ENCODE results near the gene SACM1L.

Gene SACM1L

DNA sequence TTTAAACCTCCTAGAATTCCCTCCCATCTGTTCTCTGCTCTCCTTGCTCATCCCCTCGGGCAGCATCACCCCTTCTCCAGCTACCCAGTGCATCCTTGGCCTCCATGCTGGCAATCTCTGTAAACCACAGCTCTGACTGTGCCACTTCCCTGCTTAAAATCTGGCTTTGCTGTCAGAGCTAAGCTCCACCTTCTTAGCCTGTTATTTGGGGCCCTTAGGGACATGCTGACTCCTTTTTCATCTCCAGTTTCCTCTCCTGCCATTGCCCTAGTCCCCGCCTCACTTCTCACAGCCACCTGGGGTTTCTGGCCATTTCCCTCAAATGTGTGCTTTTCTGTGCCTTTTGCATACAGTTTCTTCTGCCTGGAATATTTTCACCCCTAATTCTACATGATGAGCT, 101.4 kb downstream of the SACM1L start:
- no peak for DNase-seq

DNA sequence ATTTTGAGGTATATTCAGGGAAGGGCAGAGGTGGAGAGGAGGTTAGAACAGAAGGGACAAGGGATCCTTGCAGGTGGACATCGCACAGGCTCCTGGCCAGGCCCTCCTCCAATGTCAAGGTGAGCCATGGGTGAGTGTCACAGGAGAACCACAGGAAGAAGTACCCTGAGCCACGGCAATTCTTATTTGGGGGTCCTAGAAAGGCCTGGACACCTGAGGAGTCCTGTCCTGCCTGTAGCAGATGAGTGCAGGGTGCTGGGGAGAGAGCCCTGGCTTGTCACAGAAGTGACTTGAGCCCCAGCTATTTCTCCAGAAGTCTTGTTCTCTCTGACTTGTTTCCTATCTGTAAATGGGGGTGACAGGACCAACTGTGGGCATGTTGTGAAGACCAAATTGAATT, 102.8 kb downstream of the SACM1L start:
- no peak for DNase-seq

- DNase-seq = no peak
Observed at GRCh38 chr3:45792516-45793172, 103.4 kb downstream of the SACM1L start.

DNA sequence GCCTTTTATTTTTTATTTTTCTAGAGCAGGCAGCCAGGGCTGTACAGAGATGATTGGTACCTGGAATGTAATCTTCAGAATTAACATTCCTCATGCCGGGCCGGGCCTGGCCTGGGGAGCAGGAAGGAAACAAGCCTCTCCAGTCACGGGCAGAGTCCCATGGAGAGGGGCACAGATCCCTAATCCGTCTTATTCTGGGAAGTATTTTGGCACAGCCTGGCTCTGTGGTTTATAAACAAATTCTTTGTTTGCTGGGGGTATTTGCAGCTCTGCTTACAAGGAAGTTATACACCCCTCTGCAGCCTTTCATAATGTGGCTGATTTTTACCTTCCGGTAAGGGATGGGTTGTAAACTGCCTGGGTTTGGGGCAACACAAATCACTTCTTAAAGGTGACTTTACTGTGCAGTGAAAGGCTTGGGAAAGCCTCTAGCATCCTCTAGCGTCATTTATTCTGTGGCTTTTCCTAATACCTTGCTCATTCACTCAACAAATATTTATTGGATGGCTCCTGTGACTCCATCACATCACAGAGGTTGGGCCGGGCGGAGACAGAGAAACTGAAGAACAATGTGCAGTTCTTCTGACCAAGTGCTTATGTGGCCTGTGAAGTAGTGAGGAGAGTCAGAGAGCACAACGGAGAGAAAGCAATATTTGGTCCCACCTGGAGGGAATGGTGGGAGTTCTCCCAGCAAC, 104.4 kb downstream of the SACM1L start:
- DNase-seq = no peak

GRCh38 chr3:45794177-45794560, 105.0 kb downstream of the SACM1L start:
- no peak for DNase-seq

DNA sequence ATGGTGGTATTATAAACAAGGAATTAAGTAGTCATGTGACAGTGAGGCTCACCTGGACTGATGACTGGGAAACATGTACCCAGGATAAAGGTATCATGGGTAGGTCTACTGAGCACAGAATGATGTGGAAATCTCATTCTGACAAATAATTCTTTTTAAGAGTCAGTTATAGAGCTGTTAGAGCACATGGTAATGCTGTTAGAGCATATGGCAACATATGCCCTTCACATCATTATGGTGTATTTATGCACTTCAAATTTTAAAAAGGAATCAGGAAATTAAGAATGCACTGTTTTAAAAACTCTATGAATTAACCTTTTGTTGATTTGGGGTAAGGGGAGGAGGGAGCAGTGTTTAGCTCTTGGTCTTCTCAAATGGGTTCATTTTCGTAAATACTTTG, 105.5 kb downstream of the SACM1L start:
- DNase-seq = no peak

Measured in CD4-positive, alpha-beta T cell treated with Interleukin-15 for 1 hour (primary cell).